ENCODE results near the gene AP1S1. TPM values are rescaled to one million over a fixed set of nuclear protein-coding genes. Genes with fewer than 3 reads are reported as not detected.

AP1S1 gene
- total and polyA plus RNA-seq, 2 of the 13 experiments (the other 11 are each of a cell fraction or from before 2014, with no cell fraction given) = 57.5 to 68.1 TPM

DNA sequence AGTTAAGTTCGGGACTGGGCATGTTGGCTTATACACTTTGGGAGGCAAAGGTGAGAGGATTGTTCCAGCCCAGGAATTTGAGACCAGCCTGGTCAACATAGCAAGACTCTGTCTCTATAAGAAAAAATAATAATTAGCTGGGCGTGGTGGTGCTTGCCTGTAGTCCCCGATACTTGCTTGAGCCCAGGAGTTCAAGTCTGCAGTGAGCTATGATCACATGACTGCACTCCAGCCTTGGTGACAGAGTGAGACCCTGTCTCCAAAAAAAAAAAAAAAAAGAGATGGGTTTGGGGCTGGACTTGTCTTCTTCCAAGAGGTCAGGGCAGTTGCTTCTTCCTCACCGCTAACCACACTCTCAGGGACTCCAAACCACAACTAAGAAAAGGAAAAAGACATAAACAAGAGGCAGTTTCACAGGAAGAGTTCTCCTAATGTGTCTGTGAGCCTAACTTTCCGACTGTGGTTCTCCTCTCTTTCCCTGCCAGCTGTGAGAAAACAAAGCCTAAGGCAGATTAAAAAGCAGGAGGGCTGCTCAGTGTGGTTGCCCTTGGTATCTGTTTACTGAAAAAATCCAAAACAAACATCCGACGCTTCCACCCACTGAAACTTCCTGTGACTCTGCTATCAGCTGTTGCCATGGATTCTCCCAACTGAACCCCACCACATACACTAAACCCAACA, 29.8 kb upstream of the AP1S1 start (continued):
- TF ChIP-seq, protein P1, sequence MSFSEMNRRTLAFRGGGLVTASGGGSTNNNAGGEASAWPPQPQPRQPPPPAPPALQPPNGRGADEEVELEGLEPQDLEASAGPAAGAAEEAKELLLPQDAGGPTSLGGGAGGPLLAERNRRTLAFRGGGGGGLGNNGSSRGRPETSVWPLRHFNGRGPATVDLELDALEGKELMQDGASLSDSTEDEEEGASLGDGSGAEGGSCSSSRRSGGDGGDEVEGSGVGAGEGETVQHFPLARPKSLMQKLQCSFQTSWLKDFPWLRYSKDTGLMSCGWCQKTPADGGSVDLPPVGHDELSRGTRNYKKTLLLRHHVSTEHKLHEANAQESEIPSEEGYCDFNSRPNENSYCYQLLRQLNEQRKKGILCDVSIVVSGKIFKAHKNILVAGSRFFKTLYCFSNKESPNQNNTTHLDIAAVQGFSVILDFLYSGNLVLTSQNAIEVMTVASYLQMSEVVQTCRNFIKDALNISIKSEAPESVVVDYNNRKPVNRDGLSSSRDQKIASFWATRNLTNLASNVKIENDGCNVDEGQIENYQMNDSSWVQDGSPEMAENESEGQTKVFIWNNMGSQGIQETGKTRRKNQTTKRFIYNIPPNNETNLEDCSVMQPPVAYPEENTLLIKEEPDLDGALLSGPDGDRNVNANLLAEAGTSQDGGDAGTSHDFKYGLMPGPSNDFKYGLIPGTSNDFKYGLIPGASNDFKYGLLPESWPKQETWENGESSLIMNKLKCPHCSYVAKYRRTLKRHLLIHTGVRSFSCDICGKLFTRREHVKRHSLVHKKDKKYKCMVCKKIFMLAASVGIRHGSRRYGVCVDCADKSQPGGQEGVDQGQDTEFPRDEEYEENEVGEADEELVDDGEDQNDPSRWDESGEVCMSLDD (CRISPR knock-in tag; IDR thresholded peaks at IDR 0.05; ENCODE audit: borderline replicate concordance) = peak; percentile 38; the same call in 1 of the 2 replicates
- TF ChIP-seq ZEB1 (IDR thresholded peaks at IDR 0.05; ENCODE audit: insufficient replicate concordance, low read depth) (no peak), ZNF772 (CRISPR knock-in tag; IDR thresholded peaks at IDR 0.05) (no peak), MED8 (CRISPR knock-in tag; IDR thresholded peaks at IDR 0.05; ENCODE audit: insufficient replicate concordance) (no peak), HOXA9 (CRISPR knock-in tag; IDR thresholded peaks at IDR 0.05; ENCODE audit: borderline replicate concordance) (no peak), ZNF746 (CRISPR knock-in tag; IDR thresholded peaks at IDR 0.05) (peak; percentile 42; the same call in 1 of the 2 replicates), ZNF143 (CRISPR knock-in tag; IDR thresholded peaks at IDR 0.05) (no peak), ZNF337 (CRISPR knock-in tag; IDR thresholded peaks at IDR 0.05; ENCODE audit: borderline replicate concordance, low read depth) (no peak), NRL (CRISPR knock-in tag; IDR thresholded peaks at IDR 0.05; ENCODE audit: borderline replicate concordance) (no peak), ZFY (CRISPR knock-in tag; IDR thresholded peaks at IDR 0.05) (no peak), NBN (conservative IDR thresholded peaks at IDR 0.05) (no peak), CBFB (CRISPR knock-in tag; IDR thresholded peaks at IDR 0.05) (no peak), ZSCAN31 (CRISPR knock-in tag; IDR thresholded peaks at IDR 0.05; ENCODE audit: low read depth) (no peak), MAFK (conservative IDR thresholded peaks at IDR 0.05 in 1 of 2, IDR thresholded peaks at IDR 0.05 in 1 of 2; ENCODE audit: low read length in 2 of 2) (no peak), ZNF12 (CRISPR knock-in tag; IDR thresholded peaks at IDR 0.05) (no peak), DNMT3B (CRISPR knock-in tag; conservative IDR thresholded peaks at IDR 0.05) (no peak)
- TF ChIP-seq, protein P2, sequence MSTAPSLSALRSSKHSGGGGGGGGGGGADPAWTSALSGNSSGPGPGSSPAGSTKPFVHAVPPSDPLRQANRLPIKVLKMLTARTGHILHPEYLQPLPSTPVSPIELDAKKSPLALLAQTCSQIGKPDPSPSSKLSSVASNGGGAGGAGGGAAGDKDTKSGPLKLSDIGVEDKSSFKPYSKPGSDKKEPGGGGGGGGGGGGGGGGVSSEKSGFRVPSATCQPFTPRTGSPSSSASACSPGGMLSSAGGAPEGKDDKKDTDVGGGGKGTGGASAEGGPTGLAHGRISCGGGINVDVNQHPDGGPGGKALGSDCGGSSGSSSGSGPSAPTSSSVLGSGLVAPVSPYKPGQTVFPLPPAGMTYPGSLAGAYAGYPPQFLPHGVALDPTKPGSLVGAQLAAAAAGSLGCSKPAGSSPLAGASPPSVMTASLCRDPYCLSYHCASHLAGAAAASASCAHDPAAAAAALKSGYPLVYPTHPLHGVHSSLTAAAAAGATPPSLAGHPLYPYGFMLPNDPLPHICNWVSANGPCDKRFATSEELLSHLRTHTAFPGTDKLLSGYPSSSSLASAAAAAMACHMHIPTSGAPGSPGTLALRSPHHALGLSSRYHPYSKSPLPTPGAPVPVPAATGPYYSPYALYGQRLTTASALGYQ (CRISPR knock-in tag; IDR thresholded peaks at IDR 0.05) = no peak
- TF ChIP-seq, protein P3, sequence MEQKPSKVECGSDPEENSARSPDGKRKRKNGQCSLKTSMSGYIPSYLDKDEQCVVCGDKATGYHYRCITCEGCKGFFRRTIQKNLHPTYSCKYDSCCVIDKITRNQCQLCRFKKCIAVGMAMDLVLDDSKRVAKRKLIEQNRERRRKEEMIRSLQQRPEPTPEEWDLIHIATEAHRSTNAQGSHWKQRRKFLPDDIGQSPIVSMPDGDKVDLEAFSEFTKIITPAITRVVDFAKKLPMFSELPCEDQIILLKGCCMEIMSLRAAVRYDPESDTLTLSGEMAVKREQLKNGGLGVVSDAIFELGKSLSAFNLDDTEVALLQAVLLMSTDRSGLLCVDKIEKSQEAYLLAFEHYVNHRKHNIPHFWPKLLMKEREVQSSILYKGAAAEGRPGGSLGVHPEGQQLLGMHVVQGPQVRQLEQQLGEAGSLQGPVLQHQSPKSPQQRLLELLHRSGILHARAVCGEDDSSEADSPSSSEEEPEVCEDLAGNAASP (CRISPR knock-in tag; IDR thresholded peaks at IDR 0.05; ENCODE audit: borderline replicate concordance) = no peak
- TF ChIP-seq, protein P4, sequence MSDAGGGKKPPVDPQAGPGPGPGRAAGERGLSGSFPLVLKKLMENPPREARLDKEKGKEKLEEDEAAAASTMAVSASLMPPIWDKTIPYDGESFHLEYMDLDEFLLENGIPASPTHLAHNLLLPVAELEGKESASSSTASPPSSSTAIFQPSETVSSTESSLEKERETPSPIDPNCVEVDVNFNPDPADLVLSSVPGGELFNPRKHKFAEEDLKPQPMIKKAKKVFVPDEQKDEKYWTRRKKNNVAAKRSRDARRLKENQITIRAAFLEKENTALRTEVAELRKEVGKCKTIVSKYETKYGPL (CRISPR knock-in tag; IDR thresholded peaks at IDR 0.05) = no peak
- TF ChIP-seq, protein P5, sequence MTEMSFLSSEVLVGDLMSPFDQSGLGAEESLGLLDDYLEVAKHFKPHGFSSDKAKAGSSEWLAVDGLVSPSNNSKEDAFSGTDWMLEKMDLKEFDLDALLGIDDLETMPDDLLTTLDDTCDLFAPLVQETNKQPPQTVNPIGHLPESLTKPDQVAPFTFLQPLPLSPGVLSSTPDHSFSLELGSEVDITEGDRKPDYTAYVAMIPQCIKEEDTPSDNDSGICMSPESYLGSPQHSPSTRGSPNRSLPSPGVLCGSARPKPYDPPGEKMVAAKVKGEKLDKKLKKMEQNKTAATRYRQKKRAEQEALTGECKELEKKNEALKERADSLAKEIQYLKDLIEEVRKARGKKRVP (CRISPR knock-in tag; IDR thresholded peaks at IDR 0.05) = 0 out of 4 replicates have a peak, but pooled peaks of 1 of the 2 experiments have one; percentile 10
- TF ChIP-seq, protein P6, sequence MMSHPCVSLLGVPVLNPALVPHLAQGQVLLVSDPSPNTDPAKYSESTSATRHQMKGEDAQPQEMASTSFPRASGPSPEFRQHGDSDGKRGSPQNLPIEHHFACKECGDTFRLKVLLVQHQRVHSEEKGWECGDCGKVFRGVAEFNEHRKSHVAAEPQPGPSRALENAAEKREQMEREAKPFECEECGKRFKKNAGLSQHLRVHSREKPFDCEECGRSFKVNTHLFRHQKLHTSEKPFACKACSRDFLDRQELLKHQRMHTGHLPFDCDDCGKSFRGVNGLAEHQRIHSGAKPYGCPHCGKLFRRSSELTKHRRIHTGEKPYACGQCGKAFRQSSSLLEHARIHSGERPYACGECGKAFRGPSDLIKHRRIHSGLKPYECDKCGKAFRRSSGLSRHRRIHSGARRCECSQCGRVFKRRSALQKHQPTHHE (CRISPR knock-in tag; IDR thresholded peaks at IDR 0.05; ENCODE audit: borderline replicate concordance) = no peak

All from HepG2 (cell line).